Activated CD4-positive, alpha-beta T cell treated with anti-CD3 and anti-CD28 coated beads, Interleukin-2, amount 50 U/mL, for 24 hours (primary cell): Measurements from ENCODE around the gene TBC1D7.
"Not testable (repeated sequence)": the region's sequence is repeated elsewhere in the genome, so short reads cannot be mapped to it uniquely, and the experiment has no call there.

Source experiments
- DNase-seq, 2 donors: peaks; one replicate each; pipeline ENCODE4 v3.0.0-alpha.2; 2020; ENCODE audit warnings: low read depth in 1 of 2, low spot score in 1 of 2

Gene TBC1D7

GRCh38 chr6:13326031-13326586, 2.2 kb downstream of the TBC1D7 start:
- not testable (repeated sequence) for DNase-seq

GRCh38 chr6:13319891-13320564, 8.3 kb downstream of the TBC1D7 start:
- no peak for DNase-seq

- no peak for DNase-seq
Observed at GRCh38 chr6:13318821-13319220, 9.5 kb downstream of the TBC1D7 start.

- DNase-seq: no peak
Observed at GRCh38 chr6:13315896-13316295, 12.4 kb downstream of the TBC1D7 start.

- DNase-seq: no peak
Observed at GRCh38 chr6:13314806-13315205, 13.5 kb downstream of the TBC1D7 start.

- no peak for DNase-seq
Observed at GRCh38 chr6:13311155-13311554, 17.2 kb downstream of the TBC1D7 start.

GRCh38 chr6:13308332-13308731, 20.0 kb downstream of the TBC1D7 start:
- DNase-seq: no peak

- DNase-seq: no peak
Observed at GRCh38 chr6:13307508-13307995, 20.8 kb downstream of the TBC1D7 start.

GRCh38 chr6:13305791-13306190, 22.5 kb downstream of the TBC1D7 start:
- no peak for DNase-seq

- DNase-seq: no peak
Observed at GRCh38 chr6:13305288-13305687, 23.0 kb downstream of the TBC1D7 start.

- DNase-seq: no peak
Observed at GRCh38 chr6:13304580-13305260, 23.6 kb downstream of the TBC1D7 start.

- DNase-seq: no peak
Observed at GRCh38 chr6:13304101-13304500, 24.2 kb downstream of the TBC1D7 start.

GRCh38 chr6:13303668-13304017, 24.7 kb downstream of the TBC1D7 start:
- no peak for DNase-seq

GRCh38 chr6:13302751-13303667, 25.3 kb downstream of the TBC1D7 start:
- peak in 1 of 2 donors; percentile 47 for DNase-seq

- DNase-seq: no peak
Observed at GRCh38 chr6:13302291-13302690, 26.0 kb downstream of the TBC1D7 start.

- DNase-seq: no peak
Observed at GRCh38 chr6:13300643-13301590, 27.4 kb downstream of the TBC1D7 start.

GRCh38 chr6:13299918-13300317, 28.4 kb downstream of the TBC1D7 start:
- no peak for DNase-seq

- DNase-seq: no peak
Observed at GRCh38 chr6:13299403-13299821, 28.9 kb downstream of the TBC1D7 start.

- DNase-seq: no peak
Observed at GRCh38 chr6:13298446-13298845, 29.9 kb downstream of the TBC1D7 start.

- no peak for DNase-seq
Observed at GRCh38 chr6:13297391-13297790, 30.9 kb downstream of the TBC1D7 start.
